GM18502 (cell line): ENCODE data around the gene PARM1.

Experiments
- ATAC-seq: cut with Tn5 transposase; IDR thresholded peaks from one replicate; pipeline ENCODE4 v1.9.1; 2021; ENCODE audit warnings: mild to moderate bottlenecking; ENCODE audit not compliant: unreplicated experiment, poor library complexity

Gene PARM1

GRCh38 chr4:74941123-74941522 lies 8.2 kb downstream of the PARM1 start:
- ATAC-seq, result no peak

GRCh38 chr4:74942251-74942917 lies 9.5 kb downstream of the PARM1 start:
- no peak for ATAC-seq

DNA sequence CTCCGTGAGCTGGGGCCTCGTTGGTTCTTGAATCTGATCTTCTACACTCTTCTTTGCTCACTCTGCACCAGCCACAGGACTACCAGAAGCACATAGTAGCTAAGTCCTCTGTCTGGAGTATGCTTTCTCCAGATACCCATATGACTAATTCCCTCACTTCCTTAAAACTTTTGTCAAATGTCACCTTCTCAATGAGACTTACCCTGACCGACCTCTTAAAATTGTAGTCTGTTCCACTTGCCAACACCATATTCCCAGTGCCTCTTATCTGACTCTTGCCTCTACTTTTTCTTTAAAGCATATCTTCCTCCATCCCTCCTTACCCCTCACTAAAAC lies 10.0 kb downstream of the PARM1 start:
- ATAC-seq, result no peak

DNA sequence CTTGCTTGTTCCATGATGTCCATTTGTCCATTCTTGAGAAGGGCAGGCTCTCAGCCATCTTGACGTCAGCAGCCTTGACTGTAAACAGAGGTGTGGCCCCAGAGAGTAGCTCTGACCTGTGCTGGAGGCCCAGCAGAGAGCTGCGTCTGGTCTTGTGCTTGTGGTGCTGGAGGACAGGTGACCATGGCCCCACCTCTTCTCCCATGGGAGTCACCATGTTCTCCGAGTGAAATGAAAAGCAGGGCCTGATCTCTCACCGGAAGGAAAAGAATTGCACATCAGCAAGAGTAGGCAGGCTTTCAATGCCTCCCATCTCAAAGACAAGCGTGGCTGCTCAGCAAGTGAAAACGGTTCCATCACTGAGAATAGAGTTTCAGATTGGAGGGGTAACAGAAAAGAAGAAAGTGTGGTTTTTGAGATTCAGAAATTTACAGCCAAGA lies 11.5 kb downstream of the PARM1 start:
- ATAC-seq, result no peak

DNA sequence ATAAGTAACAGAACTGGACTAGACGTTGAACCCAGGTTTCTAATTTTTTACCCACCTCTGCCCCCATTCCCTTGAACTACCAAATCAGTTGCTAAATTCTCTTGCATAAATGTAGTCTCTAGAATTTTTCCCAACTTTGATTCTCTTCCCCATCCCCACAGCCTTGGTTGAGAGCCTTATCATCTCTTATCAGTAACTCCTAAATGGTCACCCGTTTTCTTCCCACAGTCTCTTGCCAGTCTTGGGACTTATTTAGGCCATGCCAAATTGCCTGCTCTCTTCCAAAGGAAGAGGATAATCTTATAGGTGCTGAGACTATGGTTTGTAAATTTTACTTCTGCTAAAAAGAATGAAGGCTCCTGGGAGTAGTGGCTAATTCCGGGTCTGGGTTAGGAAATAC lies 13.3 kb downstream of the PARM1 start:
- no peak for ATAC-seq

- ATAC-seq, result no peak
Observed at GRCh38 chr4:74947798-74948197, 14.9 kb downstream of the PARM1 start.

DNA sequence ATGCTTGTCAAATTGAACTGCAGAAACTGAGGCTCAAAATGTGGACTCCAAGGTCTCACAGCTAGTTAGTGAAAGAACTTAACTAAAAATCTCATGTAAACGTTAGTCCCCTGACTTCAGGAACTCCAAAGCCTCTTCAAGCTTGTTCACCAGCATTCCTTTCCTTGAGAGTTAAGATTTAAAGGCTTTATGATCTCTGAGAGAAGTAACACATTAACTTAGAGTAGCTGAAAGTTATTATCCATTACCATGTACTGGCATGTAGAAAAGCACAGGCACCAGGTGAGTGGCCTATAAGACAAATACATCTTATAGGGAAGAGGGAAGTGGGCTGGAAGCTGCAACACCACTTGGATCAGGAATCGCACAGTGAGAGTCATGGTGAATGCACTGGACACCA lies 15.3 kb downstream of the PARM1 start:
- ATAC-seq, result no peak

DNA sequence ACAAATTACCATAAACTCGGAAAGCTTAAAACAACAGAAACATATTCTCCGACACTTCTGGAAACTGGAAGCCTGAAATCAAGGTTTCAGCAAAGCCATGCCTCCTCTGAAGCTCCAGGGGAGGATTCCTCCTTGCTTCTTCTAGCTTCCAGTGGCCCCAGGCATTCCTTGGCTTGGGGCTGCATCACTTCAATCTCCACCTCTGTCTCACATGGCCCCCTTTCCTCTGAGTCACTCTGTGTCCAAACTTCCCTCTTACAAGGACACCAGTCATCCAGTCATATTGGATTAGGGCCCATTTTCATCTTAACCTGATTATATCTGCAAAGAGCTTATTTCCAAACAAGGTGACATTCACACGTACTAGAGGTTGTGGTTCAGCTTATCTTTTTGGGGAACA lies 17.3 kb downstream of the PARM1 start:
- ATAC-seq, result no peak

DNA sequence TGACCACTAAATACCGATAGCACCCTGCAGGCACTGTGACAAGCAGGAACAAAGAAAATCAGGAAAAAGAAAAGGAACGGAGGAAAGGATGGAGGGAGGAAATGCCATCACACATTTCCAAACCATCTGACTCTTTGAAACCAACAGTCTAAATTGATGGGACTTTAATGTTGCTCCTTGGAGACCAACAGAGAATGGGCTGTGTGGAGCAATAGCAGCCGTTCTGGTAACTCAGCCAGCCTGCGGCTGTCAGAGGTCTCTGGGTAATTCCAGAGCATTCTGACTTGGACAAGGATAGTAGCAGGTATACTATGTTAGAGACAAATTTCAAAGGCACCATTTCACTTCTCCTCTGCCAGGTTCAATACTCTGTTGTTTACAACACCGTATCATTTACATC lies 18.0 kb downstream of the PARM1 start:
- no peak for ATAC-seq

DNA sequence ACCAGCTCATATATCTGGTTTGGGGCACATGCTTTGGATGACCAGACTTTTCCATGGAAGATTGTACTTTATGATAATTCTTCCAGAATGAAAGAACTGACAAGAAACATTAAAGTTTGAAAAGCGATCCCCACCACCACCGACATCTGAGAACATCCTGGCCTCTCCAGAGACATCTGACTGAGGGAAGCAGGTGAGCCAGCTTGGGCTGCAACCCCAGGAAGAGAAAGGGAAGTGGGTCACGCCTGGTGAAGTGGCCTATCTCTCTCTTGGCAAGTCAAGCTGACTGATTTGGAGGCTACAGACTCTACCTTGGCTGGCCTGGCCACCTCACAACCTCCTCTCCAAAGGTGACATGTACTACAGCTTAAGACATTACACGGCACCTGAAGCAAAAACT lies 20.7 kb downstream of the PARM1 start:
- no peak for ATAC-seq

- no peak for ATAC-seq
Observed at GRCh38 chr4:74958881-74959280, 26.0 kb downstream of the PARM1 start.

DNA sequence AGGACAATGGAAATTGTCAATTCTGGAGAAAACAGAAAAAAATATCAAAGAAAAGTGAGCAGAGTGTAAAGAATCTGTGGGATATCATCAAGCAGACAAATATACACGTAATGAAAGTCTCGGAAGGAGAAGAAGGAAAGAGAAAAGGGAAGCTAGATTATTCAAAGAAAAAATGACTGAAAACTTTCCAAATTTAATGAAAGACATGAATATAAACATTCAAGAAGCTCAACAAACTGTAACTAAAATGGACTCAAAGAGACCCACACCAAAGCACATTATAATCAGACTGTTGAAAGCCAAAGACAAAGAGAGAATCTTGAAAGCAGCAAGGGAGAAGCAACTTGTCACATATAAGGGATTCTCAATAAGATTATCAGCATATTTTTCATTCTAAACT lies 28.3 kb downstream of the PARM1 start:
- no peak for ATAC-seq

DNA sequence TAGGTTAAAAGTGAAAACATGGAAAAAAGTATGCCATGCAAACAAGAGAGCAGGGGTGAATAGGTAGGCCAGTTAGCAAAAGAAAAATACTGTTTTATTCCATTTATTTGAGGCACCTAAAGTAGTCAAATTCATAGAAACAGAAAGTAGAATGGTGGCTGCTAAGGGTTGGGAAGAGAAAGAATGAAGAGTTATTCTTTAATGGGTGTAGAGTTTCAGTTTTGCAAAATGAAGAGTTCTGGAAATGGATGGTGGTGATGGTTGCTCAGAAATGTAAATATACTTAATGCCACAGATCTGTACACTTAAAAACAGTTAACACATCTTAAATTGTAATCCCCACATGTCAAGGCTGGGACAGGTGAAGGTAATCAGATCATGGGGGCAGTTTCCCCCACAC lies 29.7 kb downstream of the PARM1 start:
- ATAC-seq, result no peak

GRCh38 chr4:74964311-74964710 lies 31.4 kb downstream of the PARM1 start:
- ATAC-seq, result no peak

GRCh38 chr4:74967324-74967723 lies 34.4 kb downstream of the PARM1 start:
- no peak for ATAC-seq

DNA sequence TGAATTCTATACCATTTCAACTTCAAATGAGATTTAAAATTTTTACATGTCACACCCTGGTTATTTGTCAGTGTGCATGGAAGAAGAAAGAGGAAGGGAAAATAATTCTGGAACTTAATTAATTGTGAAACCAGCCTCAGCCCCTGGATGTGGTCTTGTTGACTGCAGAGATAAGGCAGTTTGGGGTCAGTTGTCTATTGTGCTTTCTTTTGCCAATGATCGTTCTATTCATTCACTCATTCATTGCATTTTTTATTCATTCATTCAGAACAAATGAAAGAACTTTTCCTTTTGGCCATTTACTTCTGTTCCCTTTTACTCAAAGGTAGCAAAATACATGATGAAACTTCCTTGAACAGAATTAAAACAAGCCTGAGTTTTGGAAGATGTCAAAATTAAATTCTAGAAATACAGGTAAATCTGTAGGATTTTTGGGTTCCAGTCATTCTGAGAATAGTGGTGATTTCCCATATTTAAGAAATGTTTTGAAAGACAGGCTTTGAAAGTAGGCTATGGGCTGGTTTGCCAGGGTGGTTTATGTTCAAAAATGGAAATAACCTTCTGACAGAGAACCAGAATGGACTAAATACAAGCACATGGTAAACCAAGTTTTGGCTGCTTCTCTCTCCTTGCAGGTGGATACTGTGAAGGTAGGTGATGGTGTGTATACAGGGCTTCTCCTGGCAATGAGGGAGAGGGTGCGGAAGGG lies 35.7 kb downstream of the PARM1 start:
- ATAC-seq, result peak; percentile 81

- ATAC-seq, result no peak
Observed at GRCh38 chr4:74969507-74970474, 36.9 kb downstream of the PARM1 start.

DNA sequence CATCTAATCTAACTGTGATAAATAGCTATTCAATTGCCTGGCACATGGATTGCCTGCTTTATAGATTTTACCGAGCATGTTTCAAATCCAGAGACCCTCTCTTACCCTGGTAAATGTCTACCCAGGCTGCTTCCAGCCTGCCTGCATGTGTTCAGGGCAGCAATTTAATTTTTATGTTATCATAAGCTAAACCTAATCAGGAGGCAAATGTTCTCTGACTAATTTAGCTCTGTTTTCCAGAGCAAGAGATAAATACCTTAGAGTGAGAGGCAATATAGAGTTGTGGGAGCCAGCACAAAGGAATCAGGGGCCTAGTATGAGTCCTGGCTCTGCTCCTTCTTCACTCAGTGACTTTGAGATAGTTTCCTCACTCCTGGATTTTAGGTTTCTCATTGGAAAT lies 37.7 kb downstream of the PARM1 start:
- no peak for ATAC-seq

DNA sequence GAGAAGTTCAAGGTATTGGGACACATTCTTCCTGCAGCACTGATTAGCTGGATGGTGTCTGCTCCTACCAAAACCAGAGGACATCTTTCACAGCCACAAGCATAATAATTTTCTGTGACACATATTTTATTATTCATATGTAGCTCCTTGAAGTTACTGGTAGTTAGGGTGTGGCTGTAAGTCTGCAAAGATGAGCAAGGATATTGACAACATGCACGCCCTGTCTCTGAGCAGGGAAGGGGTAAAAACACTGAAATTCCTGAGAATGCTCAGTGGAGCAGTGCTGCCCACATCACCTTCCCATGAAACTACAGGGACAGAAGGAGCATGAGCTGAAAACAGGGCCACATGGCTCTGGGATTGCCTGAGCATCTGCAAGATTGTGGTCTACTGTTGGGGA lies 38.9 kb downstream of the PARM1 start:
- ATAC-seq, result no peak

DNA sequence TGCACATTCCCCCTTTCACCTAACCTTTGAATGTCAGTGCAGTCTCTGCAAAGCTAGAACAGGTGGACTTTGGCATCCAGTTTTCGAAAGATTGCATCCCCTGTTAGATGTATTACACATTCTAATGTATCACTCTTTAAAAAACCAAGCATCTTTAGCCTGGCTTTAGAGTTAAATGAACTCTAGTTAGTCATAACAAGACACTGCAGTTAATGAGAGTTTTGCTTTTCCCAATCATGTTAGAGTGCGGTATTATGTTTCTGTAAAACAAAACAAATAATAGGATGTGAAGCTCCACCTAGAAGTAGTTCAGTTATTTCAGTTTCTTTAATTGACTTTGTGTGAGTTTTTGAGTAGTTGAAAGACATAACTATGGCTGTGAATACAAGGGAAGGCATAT lies 42.2 kb downstream of the PARM1 start:
- peak; percentile 40 for ATAC-seq
